Tibial artery (tissue), 4 donors: ENCODE measurements around the gene FLNB.

Source experiments
- DNase-seq, 2 donors: peaks; one replicate each; pipeline ENCODE4 v3.0.0-alpha.2; 2019
- H3K27ac ChIP-seq, 2 donors: fragments of 200-600 bp; sonication (generic) in 1 of 2; 1 replicate in 1 of 2; 2 replicates in 1 of 2; pipeline ENCODE4 v1.5.1; 2018 to 2019; ENCODE audit warnings: mild to moderate bottlenecking in 1 of 2
- H3K27me3 ChIP-seq, 2 donors: fragments of 200-600 bp; sonication (generic) in 1 of 2; one replicate each; pipeline versions ENCODE4 v1.5.1 to v1.6.0; 2016 to 2019
- H3K36me3 ChIP-seq, 3 donors: fragments of 200-600 bp; sonication (generic) in 2 of 3; one replicate each; pipeline ENCODE4 v1.5.1; 2016 to 2019; ENCODE audit warnings: mild to moderate bottlenecking in 2 of 3
- H3K4me1 ChIP-seq, 4 donors: fragments of 200-600 bp; sonication (generic) in 2 of 4; 1 replicate in 3 of 4; 2 replicates in 1 of 4; pipeline ENCODE4 v1.5.1; 2016 to 2019
- H3K4me3 ChIP-seq, 2 donors: fragments of 200-600 bp; sonication (generic) in 1 of 2; 1 replicate in 1 of 2; 2 replicates in 1 of 2; pipeline ENCODE4 v1.5.1; 2018 to 2019; ENCODE audit warnings: mild to moderate bottlenecking in 2 of 2
- H3K9me3 ChIP-seq, 3 donors: fragments of 200-600 bp; sonication (generic) in 1 of 3; one replicate each; pipeline ENCODE4 v1.5.1; 2016 to 2019
- intact Hi-C: fragments of 100-400 bp; cut with DNase I; formaldehyde crosslinking; loops from one replicate; pipeline ENCODE4 v1.15.0; 2023; ENCODE audit warnings: low total_unique reads
- TF ChIP-seq, protein P1 (sequence below), 2 experiments: fragments of 200-600 bp in 1 of 2; fragments of 450-650 bp in 1 of 2; IDR thresholded peaks; one replicate each; pipeline ENCODE4 v1.5.1; 2017 to 2019; ENCODE audit warnings: antibody characterized with exemption in 2 of 2, mild to moderate bottlenecking in 1 of 2, moderate library complexity in 1 of 2

Gene FLNB

DNA sequence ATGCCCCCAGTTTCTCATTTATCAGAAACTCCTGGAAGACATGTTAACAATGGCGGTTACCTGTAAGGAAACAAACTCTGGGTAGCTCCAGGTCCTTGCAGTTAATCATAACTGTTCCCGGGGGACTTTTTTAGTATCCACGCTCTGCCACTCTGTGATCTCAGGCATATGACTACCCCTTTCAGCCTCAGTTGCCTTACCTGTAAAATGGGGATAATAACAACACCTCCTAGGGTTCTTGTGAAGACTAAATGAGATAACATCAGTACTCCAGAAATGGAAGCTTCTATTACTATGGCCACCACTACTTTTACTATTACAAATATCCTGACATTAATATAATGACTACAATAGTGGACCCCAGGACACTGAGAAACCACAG is 7.1 kb upstream of the FLNB start:
- DNase-seq: no peak
- Histone ChIP-seq H3K36me3 (no peaks in the 10 kb centered on the region), H3K4me1 (peaks cover 0 to 15% (median 3%) of the 10 kb centered on the region in 4 donors), H3K4me3 (no peak overlapping the region), H3K27me3 (no peaks in the 10 kb centered on the region), H3K9me3 (no peaks in the 10 kb centered on the region), H3K27ac (no peak overlapping the region)
- intact Hi-C loops: no loop called here
- TF ChIP-seq, protein P1, sequence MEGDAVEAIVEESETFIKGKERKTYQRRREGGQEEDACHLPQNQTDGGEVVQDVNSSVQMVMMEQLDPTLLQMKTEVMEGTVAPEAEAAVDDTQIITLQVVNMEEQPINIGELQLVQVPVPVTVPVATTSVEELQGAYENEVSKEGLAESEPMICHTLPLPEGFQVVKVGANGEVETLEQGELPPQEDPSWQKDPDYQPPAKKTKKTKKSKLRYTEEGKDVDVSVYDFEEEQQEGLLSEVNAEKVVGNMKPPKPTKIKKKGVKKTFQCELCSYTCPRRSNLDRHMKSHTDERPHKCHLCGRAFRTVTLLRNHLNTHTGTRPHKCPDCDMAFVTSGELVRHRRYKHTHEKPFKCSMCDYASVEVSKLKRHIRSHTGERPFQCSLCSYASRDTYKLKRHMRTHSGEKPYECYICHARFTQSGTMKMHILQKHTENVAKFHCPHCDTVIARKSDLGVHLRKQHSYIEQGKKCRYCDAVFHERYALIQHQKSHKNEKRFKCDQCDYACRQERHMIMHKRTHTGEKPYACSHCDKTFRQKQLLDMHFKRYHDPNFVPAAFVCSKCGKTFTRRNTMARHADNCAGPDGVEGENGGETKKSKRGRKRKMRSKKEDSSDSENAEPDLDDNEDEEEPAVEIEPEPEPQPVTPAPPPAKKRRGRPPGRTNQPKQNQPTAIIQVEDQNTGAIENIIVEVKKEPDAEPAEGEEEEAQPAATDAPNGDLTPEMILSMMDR (IDR thresholded peaks at IDR 0.05): no peak

DNA sequence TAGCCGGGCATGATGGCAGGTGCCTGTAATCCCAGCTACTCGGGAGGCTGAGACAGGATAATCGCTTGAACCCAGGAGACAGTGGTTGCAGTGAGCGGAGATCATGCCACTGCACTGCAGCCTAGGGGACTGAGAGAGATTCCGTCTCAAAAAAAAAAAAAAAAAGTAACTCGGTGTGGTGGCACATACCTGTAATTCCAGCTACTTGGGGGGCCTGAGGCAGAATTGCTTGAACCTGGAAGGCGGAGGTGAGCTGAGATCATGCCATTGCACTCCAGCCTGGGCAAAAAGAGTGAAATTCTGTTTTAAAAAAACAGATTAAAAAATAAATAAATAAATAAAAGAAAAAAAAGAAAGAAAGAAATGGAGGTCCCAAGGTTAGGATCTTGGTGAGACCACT is 6.2 kb upstream of the FLNB start:
- Histone ChIP-seq H3K36me3 (no peaks in the 10 kb centered on the region), H3K27me3 (no peaks in the 10 kb centered on the region), H3K4me3 (no peak overlapping the region), H3K4me1 (peaks cover 0 to 12% (median 3%) of the 10 kb centered on the region in 4 donors), H3K27ac (no peak overlapping the region), H3K9me3 (no peaks in the 10 kb centered on the region)
- intact Hi-C loops: no loop called here
- TF ChIP-seq, protein P1 (IDR thresholded peaks at IDR 0.05): no peak
- DNase-seq: no peak

DNA sequence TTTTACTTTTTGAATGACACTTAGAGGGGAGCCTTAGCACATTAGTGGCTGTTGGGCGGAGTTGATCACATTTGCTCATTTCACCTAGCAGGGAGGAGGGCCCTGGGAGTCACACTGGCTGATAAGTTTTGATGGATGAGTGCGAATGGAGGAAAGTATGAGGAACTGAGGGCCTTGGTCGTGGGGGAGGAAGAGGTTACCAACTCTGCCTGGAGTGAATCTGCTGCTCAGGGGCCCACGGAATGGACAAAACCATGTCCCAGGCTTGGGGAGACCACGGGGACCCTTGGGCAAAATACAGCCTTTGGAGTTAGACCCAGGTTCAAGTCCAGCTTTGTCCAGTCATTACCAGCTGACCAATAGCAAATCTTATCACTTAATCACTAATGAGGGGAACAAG is 5.1 kb upstream of the FLNB start:
- DNase-seq: no peak
- Histone ChIP-seq H3K27me3 (no peaks in the 10 kb centered on the region), H3K4me1 (peaks cover 0 to 14% (median 6%) of the 10 kb centered on the region in 4 donors), H3K36me3 (no peaks in the 10 kb centered on the region), H3K4me3 (no peak overlapping the region), H3K9me3 (no peaks in the 10 kb centered on the region), H3K27ac (no peak overlapping the region)
- intact Hi-C loops: no loop called here
- TF ChIP-seq, protein P1 (IDR thresholded peaks at IDR 0.05): no peak

DNA sequence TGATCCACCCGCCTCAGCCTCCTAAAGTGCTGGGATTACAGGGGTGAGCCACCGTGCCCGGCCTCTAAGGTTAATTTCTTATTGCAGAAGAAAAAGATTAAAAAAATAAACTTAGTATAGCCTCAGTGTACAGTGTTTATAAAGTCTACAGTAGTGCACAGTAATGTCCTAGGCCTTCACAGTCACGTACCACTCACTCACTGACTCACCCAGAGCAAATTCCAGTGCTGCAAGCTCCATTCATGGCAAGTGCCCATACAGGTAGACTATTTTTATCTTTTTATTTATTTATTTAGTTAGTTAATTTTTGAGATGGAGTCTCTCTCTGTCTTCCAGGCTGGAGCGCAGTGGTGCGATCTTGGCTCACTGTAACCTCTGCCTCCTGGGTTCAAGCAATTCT is 3.2 kb upstream of the FLNB start:
- intact Hi-C loops: loop anchor here (5.0 kb wide), 1 partner anchor 138 kb away; no protein-coding TSS in a partner anchor
- no peaks in the 10 kb centered on the region for H3K36me3 ChIP-seq
- peaks cover 0 to 9% (median 6%) of the 10 kb centered on the region in 4 donors for H3K4me1 ChIP-seq
- H3K27me3 ChIP-seq: no peaks in the 10 kb centered on the region
- no peak for DNase-seq
- H3K27ac ChIP-seq: no peak overlapping the region
- no peak overlapping the region for H3K4me3 ChIP-seq
- H3K9me3 ChIP-seq: no peaks in the 10 kb centered on the region
- TF ChIP-seq, protein P1 (IDR thresholded peaks at IDR 0.05): no peak

DNA sequence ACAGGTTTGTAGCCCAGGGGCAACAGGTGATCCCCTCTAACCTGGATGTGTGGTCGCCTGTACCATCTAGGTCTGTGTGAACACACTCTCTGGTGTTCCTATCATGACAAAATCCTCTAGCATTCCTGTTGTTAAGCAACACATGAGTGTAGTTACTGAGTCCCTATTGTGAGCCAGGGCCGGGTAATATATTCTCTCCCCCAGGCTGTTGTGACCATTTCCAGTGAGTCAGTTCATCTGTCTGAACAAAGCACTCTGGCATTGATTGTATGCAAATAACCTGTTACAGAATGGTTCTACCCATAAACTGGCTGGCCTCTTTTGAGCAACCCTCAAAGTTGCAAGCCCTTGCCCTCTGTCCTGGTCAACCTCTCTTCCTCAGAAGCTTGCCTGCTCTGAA is 2.6 kb upstream of the FLNB start:
- TF ChIP-seq, protein P1 (IDR thresholded peaks at IDR 0.05): no peak
- intact Hi-C loops: loop anchor here (5.0 kb wide), 1 partner anchor 138 kb away; no protein-coding TSS in a partner anchor

DNA sequence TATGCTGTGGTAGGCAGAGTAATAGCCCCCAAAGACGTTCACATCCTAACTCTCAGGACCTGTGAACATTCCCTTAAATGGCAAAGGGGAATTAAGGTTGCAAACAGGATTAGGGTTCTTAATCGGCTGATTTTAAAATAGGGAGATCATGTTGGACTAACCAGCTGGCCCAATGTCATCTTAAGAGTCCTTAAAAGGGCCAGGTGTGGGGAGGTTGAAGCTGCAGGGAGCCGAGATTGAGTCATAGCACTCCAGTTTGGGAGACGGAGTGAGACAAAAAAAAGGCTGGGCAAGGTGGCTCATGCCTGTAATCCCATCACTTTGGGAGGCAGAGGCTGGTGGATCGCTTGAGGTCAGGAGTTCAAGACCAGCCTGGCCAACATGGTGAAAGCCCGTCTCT is 1.6 kb upstream of the FLNB start:
- peaks cover 0 to 26% (median 20%) of the 10 kb centered on the region in 4 donors for H3K4me1 ChIP-seq
- TF ChIP-seq, protein P1 (IDR thresholded peaks at IDR 0.05): no peak
- intact Hi-C loops: loop anchor here (1.0 to 5.0 kb wide), 2 partner anchors 139 to 162 kb away; no protein-coding TSS in a partner anchor
- no peaks in the 10 kb centered on the region for H3K36me3 ChIP-seq
- H3K27ac ChIP-seq: no peak overlapping the region
- no peaks in the 10 kb centered on the region for H3K27me3 ChIP-seq
- no peak overlapping the region for H3K4me3 ChIP-seq
- no peak for DNase-seq
- no peaks in the 10 kb centered on the region for H3K9me3 ChIP-seq

More for the DNA sequence above, 2.6 kb upstream of the FLNB start:
- Histone ChIP-seq H3K9me3 (no peaks in the 10 kb centered on the region), H3K36me3 (no peaks in the 10 kb centered on the region), H3K4me1 (peaks cover 0 to 16% (median 12%) of the 10 kb centered on the region in 4 donors), H3K27ac (no peak overlapping the region), H3K4me3 (no peak overlapping the region), H3K27me3 (no peaks in the 10 kb centered on the region)
- no peak for DNase-seq
